WERI-Rb-1 (cell line): ENCODE measurements around the gene HIVEP1.

Source experiments
- DNase-seq: peaks from one replicate; pipeline ENCODE4 v3.0.0-alpha.2; 2020
- H3K27ac ChIP-seq: fragments of 250-450 bp; sonication (Bioruptor Pico); 2 replicates; pipeline ENCODE4 v1.5.1; 2020; ENCODE audit warnings: mild to moderate bottlenecking, moderate library complexity
- H3K27me3 ChIP-seq: fragments of 250-450 bp; sonication (Bioruptor Pico); 2 replicates; pipeline ENCODE4 v1.5.1; 2021; ENCODE audit warnings: mild to moderate bottlenecking, low read depth, moderate library complexity; ENCODE audit not compliant: insufficient read depth, severe bottlenecking
- H3K36me3 ChIP-seq: fragments of 250-450 bp; sonication (Bioruptor Pico); 2 replicates; pipeline ENCODE4 v1.5.1; 2020; ENCODE audit warnings: mild to moderate bottlenecking, moderate library complexity
- H3K4me3 ChIP-seq: 2 replicates; pipeline ENCODE4 v1.5.1; 2011; ENCODE audit warnings: low read depth, mild to moderate bottlenecking, control low read depth, low read length
- H3K9me3 ChIP-seq: fragments of 250-450 bp; sonication (Bioruptor Pico); 2 replicates; pipeline ENCODE4 v1.5.1; 2021; ENCODE audit warnings: mild to moderate bottlenecking, moderate library complexity; ENCODE audit not compliant: severe bottlenecking
- TF ChIP-seq, protein P1 (sequence below): IDR thresholded peaks from 2 replicates; pipeline ENCODE4 v1.5.1; 2011; ENCODE audit warnings: low read depth, mild to moderate bottlenecking, control low read depth, inconsistent platforms, low read length

Gene HIVEP1

DNA sequence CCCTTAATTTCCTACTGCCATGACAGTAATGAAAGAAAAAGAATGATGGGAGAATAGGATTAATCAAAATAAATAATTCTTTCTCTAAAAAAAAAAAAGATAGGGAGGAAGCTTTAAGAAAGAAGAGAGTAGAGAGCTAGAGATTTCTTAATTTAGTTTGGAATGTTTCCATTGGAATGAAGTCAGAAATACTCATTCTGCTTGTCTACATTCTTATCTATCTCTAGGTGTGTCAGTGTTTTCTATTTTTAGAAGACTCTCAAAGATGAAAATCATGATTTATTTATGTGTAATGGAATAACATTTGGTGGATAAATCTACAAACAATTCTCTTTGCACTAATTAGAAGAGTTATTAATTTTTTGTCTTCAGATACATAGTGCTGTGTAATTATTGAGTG, 38.0 kb upstream of the HIVEP1 start:
- TF ChIP-seq, protein P1, sequence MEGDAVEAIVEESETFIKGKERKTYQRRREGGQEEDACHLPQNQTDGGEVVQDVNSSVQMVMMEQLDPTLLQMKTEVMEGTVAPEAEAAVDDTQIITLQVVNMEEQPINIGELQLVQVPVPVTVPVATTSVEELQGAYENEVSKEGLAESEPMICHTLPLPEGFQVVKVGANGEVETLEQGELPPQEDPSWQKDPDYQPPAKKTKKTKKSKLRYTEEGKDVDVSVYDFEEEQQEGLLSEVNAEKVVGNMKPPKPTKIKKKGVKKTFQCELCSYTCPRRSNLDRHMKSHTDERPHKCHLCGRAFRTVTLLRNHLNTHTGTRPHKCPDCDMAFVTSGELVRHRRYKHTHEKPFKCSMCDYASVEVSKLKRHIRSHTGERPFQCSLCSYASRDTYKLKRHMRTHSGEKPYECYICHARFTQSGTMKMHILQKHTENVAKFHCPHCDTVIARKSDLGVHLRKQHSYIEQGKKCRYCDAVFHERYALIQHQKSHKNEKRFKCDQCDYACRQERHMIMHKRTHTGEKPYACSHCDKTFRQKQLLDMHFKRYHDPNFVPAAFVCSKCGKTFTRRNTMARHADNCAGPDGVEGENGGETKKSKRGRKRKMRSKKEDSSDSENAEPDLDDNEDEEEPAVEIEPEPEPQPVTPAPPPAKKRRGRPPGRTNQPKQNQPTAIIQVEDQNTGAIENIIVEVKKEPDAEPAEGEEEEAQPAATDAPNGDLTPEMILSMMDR: no peak
- H3K27ac ChIP-seq: no peak overlapping the region

DNA sequence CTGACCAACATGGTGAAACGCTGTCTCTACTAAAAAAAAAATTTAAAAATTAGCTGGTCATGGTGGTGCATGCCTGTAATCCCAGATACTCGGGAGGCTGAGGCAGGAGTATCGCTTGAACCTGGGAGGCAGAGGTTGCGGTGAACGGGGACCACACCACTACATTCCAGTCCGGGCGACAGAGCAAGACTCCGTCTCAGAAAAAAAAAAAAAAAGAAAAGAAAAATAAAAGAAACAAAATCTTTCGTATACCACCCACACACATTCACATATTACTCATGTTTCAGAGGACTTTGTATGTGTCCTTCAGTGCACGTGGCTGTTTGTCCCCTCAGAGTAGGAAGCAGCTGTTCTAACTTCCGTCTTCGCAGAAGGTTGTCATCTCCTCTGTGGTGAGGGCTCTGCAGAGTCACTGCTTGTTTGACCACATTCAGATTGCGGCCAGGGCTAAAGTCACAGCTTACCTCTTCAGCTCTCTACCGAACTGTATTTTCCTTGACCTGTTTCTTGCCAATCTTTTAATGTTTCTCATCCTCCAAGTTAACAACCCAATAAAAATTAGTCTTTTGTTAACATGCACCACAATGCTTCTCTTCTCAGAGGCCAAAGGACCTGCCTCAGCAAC, 36.6 kb upstream of the HIVEP1 start:
- Histone ChIP-seq H3K27ac (no peak overlapping the region), H3K4me3 (no peak overlapping the region)
- no peak for DNase-seq

More for the DNA sequence above, 38.0 kb upstream of the HIVEP1 start:
- H3K27me3 ChIP-seq: no peaks in the 10 kb centered on the region
- no peaks in the 10 kb centered on the region for H3K36me3 ChIP-seq
- H3K4me3 ChIP-seq: no peak overlapping the region
- no peaks in the 10 kb centered on the region for H3K9me3 ChIP-seq
- DNase-seq: no peak

DNA sequence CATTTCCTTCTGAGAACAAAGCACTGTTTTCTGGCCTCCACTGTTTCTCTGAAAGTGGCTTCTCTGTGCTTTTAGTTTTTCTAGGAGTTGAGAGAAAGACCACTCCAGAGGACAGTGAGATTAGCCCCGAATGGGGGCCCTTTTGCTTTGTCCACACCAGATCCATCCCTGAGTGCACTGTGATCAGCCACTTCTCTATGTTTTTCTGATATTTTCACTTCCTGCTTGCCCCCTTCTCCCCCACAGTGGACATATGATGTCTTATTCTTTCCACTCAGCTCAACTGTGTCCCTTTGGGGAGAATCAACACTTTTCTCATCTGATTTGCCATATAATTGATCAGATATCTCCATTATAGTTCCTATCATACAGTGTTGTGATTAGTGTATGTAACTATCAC, 35.6 kb upstream of the HIVEP1 start:
- Histone ChIP-seq H3K9me3 (no peaks in the 10 kb centered on the region), H3K27me3 (no peaks in the 10 kb centered on the region), H3K27ac (no peak overlapping the region), H3K36me3 (no peaks in the 10 kb centered on the region), H3K4me3 (no peak overlapping the region)
- TF ChIP-seq, protein P1: no peak
- no peak for DNase-seq

More for the DNA sequence above, 36.6 kb upstream of the HIVEP1 start:
- TF ChIP-seq, protein P1: no peak
- Histone ChIP-seq H3K9me3 (no peaks in the 10 kb centered on the region), H3K27me3 (no peaks in the 10 kb centered on the region), H3K36me3 (no peaks in the 10 kb centered on the region)

DNA sequence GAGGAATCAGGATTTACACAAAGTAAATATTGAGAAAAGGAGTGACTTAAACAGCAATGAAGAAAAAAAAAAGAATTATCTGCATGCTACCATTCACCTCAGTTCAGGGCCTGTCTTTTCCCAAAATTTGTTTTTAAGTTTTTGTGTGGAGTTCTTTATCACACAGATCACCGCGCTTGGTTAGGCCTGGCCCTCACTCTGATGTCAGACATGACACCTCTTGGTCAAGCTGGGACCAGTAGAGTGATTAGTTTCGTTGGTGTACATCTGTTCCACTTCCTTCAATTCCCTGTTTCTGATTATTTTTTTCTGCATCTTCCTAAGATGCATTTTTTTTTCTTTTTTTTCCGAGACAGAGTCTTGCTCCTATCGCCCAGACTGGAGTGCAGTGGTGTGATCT, 34.9 kb upstream of the HIVEP1 start:
- Histone ChIP-seq H3K36me3 (no peaks in the 10 kb centered on the region), H3K9me3 (no peaks in the 10 kb centered on the region), H3K4me3 (no peak overlapping the region), H3K27me3 (no peaks in the 10 kb centered on the region), H3K27ac (no peak overlapping the region)
- TF ChIP-seq, protein P1: no peak
- DNase-seq: no peak

DNA sequence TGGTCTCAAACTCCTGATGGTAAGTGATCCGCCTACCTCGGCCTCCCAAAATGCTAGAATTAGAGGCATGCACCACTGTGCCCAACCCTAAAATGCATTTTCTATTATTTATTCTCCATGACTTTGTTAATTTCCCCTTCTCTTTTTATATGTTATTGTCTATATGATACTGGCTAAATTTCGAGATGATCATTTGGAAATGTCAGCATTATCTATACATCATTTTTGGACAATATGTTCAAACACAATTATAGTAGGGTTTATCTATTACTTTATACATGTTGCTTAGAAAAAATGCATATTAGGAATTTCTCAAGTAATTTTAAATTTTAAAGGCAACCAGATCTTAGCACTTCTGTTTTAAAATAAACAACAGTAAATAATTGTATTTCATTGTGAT, 34.4 kb upstream of the HIVEP1 start:
- Histone ChIP-seq H3K27ac (no peak overlapping the region), H3K27me3 (no peaks in the 10 kb centered on the region), H3K36me3 (no peaks in the 10 kb centered on the region), H3K9me3 (no peaks in the 10 kb centered on the region), H3K4me3 (no peak overlapping the region)
- TF ChIP-seq, protein P1: no peak
- DNase-seq: no peak
